Measurements from ENCODE around the gene RXRB.

The RXRB gene

GRCh38 chr6:33191383-33192104, 8.9 kb downstream of the RXRB start:
- no peak for TF ChIP-seq CTCF (IDR thresholded peaks at IDR 0.05; ENCODE audit: low read length, missing control alignments)
- H3K4me3 ChIP-seq (replicated peaks; ENCODE audit: low read depth, low read length): no peak overlapping the region
- DNase-seq (ENCODE audit: low read depth): no peak

GRCh38 chr6:33190504-33191107, 9.9 kb downstream of the RXRB start:
- DNase-seq (ENCODE audit: low read depth): no peak
- TF ChIP-seq CTCF (IDR thresholded peaks at IDR 0.05; ENCODE audit: low read length, missing control alignments): no peak
- H3K4me3 ChIP-seq (replicated peaks; ENCODE audit: low read depth, low read length): no peak overlapping the region

- no peak for TF ChIP-seq CTCF (IDR thresholded peaks at IDR 0.05; ENCODE audit: low read length, missing control alignments)
- no peak for DNase-seq (ENCODE audit: low read depth)
- H3K4me3 ChIP-seq (replicated peaks; ENCODE audit: low read depth, low read length): no peak overlapping the region
Observed at GRCh38 chr6:33189625-33190448, 10.6 kb downstream of the RXRB start.

- DNase-seq (ENCODE audit: low read depth): no peak
- H3K4me3 ChIP-seq (replicated peaks; ENCODE audit: low read depth, low read length): no peak overlapping the region
- TF ChIP-seq CTCF (IDR thresholded peaks at IDR 0.05; ENCODE audit: low read length, missing control alignments): no peak
Observed at GRCh38 chr6:33189164-33189563, 11.3 kb downstream of the RXRB start.

GRCh38 chr6:33187809-33188208, 12.7 kb downstream of the RXRB start:
- DNase-seq (ENCODE audit: low read depth): no peak
- no peak for TF ChIP-seq CTCF (IDR thresholded peaks at IDR 0.05; ENCODE audit: low read length, missing control alignments)
- no peak overlapping the region for H3K4me3 ChIP-seq (replicated peaks; ENCODE audit: low read depth, low read length)

- DNase-seq (ENCODE audit: low read depth): no peak
- H3K4me3 ChIP-seq (replicated peaks; ENCODE audit: low read depth, low read length): no peak overlapping the region
- no peak for TF ChIP-seq CTCF (IDR thresholded peaks at IDR 0.05; ENCODE audit: low read length, missing control alignments)
Observed at GRCh38 chr6:33185654-33186187, 14.7 kb downstream of the RXRB start.

Measured in fibroblast of pulmonary artery (primary cell).